Raji (cell line): ENCODE results near the gene ZNF324.

ENCODE experiments used
- POLR2A ChIP-seq: IDR thresholded peaks from 2 replicates; pipeline ENCODE4 v1.6.1; 2011; ENCODE audit warnings: low read depth, low read length, control low read depth; ENCODE audit not compliant: insufficient read depth

ZNF324 gene

DNA sequence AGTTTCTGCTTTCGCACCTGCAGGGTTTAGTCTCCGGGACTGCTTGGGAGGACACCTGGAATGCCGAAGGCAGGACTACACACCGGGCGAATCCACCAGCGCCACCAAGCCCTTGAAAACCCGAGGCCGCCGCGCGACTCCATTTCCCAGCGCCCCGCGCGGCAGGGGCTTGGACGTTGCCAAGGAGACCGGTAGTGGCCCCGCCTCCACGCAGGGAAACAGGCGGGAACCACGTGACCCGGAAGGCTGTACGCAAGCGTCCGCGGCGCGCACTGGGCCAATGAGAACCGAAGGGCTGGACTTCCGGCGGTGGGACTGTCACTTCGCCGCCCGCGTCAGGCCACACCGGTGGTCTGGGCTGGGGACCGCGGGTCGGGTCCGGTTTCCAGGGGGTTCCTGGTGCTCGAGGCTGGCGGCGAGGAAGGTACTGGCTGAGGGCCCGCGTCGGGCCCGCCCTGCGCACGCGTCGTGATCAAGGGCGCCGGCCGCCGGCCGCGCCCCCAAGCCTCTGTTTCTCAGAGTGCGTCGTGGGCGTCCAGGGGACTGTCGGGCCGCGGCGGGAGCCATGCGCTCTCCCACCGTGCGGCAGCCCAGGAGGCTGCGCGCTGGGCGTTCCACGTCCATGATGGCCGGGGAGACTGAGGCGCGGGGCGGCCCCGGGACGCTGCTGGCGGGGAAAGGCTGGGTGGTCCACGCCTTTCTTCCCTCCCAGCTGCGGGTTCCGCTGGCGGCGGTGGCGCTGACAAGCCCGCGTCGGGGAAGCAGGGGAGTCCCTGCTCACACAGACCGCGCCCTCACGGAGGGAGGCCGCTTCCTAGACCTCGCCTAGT is at the start of gene ZNF324:
TSS of gene ZNF324 (plus strand) at position 321 of the 830 bp plus-strand sequence. CDS start 2,106 bp downstream, outside the sequence.
- TF ChIP-seq POLR2A: peak; percentile 87

- no peak for TF ChIP-seq POLR2A
These were observed 38.3 kb upstream of the ZNF324 start for GRCh38 chr19:58428617-58429016.

GRCh38 chr19:58429745-58430144 is 37.1 kb upstream of the ZNF324 start:
- TF ChIP-seq POLR2A: no peak

DNA sequence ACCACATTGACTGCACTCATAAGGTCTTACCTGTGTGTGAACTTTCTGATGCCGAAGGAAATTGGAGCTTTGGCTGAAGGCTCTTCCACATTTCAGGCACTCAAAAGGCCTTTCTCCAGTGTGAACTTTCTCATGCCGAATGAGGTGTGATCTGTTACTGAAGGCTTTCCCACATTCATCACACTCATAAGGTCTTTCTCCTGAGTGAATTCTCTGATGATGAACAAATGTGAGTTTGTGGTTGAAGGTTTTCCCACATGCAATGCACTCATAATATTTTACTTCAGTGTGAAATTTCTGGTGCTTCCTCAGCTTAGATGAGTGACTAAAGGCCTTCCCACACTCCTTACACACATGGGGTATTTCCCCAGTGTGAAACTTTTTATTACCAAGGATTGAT is 32.7 kb upstream of the ZNF324 start:
- no peak for TF ChIP-seq POLR2A

- peak; percentile 72 for TF ChIP-seq POLR2A
These were observed 27.0 kb upstream of the ZNF324 start, which contains the start of gene ZNF132 for GRCh38 chr19:58439576-58440554. Gene ZNF132 (minus strand): TSS chr19:58440153. CDS start chr19:58439821, 332 bp downstream.

GRCh38 chr19:58440556-58440955 is 26.3 kb upstream of the ZNF324 start:
- no peak for TF ChIP-seq POLR2A

DNA sequence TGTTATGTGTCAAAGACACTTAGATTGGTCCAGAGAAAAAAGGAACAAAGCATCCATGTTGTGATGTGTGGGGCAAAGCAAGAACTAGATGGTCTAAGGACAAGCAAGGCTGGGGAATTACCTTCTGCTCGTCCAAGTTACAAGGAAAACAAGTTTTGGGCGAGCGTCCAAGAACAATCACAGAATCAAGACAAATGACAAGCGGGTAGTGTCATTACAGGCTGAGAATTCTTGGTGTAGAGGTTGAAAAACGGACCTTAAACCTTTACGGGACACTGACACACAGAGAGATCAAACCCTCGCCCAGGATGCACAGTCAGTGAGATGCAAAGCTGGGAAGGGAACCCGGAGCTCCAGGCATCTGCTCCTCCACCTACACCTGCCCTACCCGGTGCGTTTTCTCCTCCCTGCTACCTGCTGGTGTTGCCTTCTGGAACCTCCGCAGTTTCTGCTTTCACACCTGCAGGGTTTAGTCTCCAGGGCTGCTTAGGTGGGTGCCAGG is 16.0 kb upstream of the ZNF324 start:
- TF ChIP-seq POLR2A: no peak

DNA sequence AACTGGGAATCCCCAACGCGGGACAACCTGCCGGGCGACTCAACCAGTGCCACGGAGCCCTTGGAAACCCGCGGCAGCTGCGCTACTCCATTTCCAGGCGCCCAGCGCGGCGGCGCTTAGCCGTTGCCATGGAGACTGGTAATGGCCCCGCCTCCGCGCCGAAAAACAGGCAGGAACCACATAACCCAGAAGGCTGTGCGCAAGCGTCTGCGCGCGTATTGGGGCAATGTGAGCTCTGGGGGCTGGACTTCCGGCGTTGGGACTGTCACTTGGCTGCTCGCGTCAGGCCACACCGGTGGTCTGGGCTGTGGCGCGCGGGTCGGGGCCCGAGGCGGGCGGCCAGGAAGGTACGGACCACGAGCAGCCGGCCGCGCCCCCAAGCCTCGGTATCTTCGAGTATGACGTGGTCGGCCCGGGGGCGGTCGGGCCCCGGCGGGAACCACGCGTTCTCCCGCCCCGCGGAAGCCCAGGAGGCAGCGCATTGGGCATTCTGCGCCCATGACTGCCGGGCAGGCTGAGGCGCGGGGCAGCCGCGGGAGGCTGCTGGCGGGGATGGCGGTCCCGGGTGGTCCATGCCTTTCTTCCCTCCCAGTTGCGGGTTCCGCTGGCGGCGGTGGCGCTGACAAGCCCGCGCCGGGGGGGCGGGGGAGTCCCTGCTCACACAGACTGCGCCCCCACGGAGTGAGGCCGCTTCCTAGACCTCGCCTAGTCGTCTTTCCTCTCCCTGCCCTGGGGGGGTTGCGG is 15.3 kb upstream of the ZNF324 start, which contains the start of gene ZNF324B:
TSS of gene ZNF324B (plus strand) at position 265 of the 744 bp plus-strand sequence. CDS start 2,080 bp downstream, outside the sequence.
- TF ChIP-seq POLR2A: peak; percentile 85

GRCh38 chr19:58453743-58454142 is 13.1 kb upstream of the ZNF324 start:
- TF ChIP-seq POLR2A: no peak

DNA sequence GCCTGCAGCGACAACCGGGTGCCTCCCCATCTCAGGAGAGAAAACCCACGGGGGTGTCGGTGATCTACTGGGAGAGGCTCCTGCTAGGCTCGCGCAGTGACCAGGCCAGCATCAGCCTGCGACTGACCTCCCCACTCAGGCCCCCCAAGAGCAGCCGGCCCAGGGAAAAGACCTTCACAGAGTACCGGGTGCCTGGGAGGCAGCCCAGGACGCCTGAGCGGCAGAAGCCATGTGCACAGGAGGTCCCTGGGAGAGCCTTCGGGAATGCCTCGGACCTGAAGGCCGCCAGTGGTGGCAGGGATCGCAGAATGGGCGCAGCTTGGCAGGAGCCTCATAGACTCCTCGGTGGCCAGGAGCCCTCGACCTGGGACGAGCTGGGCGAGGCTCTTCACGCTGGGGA is 11.6 kb upstream of the ZNF324 start:
- TF ChIP-seq POLR2A: no peak

GRCh38 chr19:58456111-58456510 is 10.8 kb upstream of the ZNF324 start:
- no peak for TF ChIP-seq POLR2A

GRCh38 chr19:58460039-58460438 is 6.8 kb upstream of the ZNF324 start:
- no peak for TF ChIP-seq POLR2A

DNA sequence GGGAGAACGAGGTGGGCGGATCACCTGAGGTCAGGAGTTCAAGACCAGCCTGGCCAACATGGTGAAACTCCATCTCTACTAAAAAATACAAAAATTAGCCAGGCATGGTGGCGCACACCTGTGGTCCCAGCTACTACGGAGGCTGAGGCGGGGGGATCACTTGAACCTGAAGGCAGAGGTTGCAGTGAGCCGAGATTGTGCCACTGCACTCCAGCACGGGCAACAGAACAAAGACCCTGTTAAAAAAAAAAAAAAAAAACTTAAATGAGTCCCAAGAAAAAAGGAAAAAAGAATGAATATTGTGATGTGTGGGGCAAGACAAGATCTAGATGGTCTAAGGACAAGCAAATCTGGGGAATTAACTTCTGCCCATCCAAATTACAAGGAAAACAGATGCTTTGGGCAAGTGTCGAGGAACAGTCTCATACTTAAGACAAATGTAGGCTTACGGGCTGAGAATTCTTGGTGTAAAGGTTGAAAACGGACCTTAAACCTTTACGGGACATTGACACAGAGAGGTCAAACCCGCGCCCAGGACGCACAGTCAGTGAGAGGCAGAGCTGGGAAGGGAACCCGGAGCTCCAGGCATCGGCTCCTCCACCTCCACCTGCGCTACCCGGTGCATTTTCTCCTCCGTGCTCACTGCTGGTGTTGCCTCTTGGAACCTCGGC is 656 bp upstream of the ZNF324 start:
- TF ChIP-seq POLR2A: no peak
